ENCODE data around the gene CHTF18. TPM values are rescaled to one million over a fixed set of nuclear protein-coding genes. Genes with fewer than 3 reads are reported as not detected.
"Not testable (repeated sequence)": the region's sequence is repeated elsewhere in the genome, so short reads cannot be mapped to it uniquely, and the experiment has no call there.

Gene CHTF18
- total RNA-seq, 4 donors from 2014 or later, result 5.0 to 17.8 (median 7.3) TPM

GRCh38 chr16:772959-773358 lies 15.5 kb upstream of the CHTF18 start:
- WGBS, 2 donors, result 60 to 87% methylated on average over 5 to 6 of the region's 18 CpGs
- peaks cover 0 to 8% (median 0%) of the 10 kb centered on the region in 3 donors for H3K4me1 ChIP-seq
- H3K27me3 ChIP-seq, result peaks cover 0 to 68% (median 0%) of the 10 kb centered on the region in 4 donors
- TF ChIP-seq POLR2A (IDR thresholded peaks at IDR 0.05), result no peak
- TF ChIP-seq, protein P1, sequence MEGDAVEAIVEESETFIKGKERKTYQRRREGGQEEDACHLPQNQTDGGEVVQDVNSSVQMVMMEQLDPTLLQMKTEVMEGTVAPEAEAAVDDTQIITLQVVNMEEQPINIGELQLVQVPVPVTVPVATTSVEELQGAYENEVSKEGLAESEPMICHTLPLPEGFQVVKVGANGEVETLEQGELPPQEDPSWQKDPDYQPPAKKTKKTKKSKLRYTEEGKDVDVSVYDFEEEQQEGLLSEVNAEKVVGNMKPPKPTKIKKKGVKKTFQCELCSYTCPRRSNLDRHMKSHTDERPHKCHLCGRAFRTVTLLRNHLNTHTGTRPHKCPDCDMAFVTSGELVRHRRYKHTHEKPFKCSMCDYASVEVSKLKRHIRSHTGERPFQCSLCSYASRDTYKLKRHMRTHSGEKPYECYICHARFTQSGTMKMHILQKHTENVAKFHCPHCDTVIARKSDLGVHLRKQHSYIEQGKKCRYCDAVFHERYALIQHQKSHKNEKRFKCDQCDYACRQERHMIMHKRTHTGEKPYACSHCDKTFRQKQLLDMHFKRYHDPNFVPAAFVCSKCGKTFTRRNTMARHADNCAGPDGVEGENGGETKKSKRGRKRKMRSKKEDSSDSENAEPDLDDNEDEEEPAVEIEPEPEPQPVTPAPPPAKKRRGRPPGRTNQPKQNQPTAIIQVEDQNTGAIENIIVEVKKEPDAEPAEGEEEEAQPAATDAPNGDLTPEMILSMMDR (IDR thresholded peaks at IDR 0.05), result no peak
- DNase-seq, result no peak
- H3K27ac ChIP-seq, result no peak overlapping the region
- H3K9me3 ChIP-seq, result no peaks in the 10 kb centered on the region
- no peaks in the 10 kb centered on the region for H3K36me3 ChIP-seq
- intact Hi-C loops (cut with DNase I), result no loop called here
- no peak overlapping the region for H3K4me3 ChIP-seq

- no peak for DNase-seq
- Histone ChIP-seq H3K4me1 (no peaks in the 10 kb centered on the region), H3K27me3 (peaks cover 0 to 70% (median 0%) of the 10 kb centered on the region in 4 donors), H3K36me3 (no peaks in the 10 kb centered on the region), H3K27ac (no peak overlapping the region), H3K9me3 (no peaks in the 10 kb centered on the region), H3K4me3 (no peak overlapping the region)
- WGBS, 2 donors, result 47 to 70% methylated on average over 3 to 4 of the region's 46 CpGs
- TF ChIP-seq POLR2A (IDR thresholded peaks at IDR 0.05), result no peak
- TF ChIP-seq, protein P1 (IDR thresholded peaks at IDR 0.05), result no peak
- intact Hi-C loops (cut with DNase I), result no loop called here
Measured at GRCh38 chr16:774086-775001, 14.1 kb upstream of the CHTF18 start.

DNA sequence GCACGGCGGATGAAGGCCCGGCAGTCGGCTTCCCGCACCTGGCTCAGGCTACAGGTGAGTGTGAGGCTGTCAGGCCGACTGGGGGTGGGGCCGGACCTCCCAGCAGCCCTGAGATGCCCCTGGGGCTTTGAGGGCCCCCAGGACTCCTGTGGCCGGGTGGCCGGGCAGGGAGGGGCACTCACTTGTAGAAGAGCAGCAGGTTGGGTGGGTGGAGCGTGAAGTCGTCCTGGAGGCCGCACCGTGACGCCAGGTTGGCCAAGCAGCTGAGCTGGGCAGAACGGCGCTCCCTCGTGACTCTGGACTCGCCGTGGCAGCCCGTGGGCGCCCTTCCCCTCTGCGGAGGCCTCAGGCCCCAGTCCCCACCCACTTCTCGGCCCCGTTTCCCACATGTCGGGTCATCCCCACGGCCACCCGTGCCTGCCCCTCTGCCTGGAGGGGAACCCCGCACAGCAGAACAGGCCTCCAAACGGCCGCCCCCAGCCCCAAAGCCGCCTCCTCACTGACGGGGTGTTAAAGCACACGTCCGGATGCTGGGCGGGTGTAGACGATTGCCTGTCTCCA lies 13.1 kb upstream of the CHTF18 start:
- DNase-seq, result no peak
- intact Hi-C loops (cut with DNase I), result no loop called here
- no peaks in the 10 kb centered on the region for H3K36me3 ChIP-seq

GRCh38 chr16:776298-776697 lies 12.1 kb upstream of the CHTF18 start:
- H3K9me3 ChIP-seq; H3K36me3 ChIP-seq; intact Hi-C loops (cut with DNase I); DNase-seq; H3K27ac ChIP-seq; H3K4me1 ChIP-seq; H3K4me3 ChIP-seq: not testable (repeated sequence)
- H3K27me3 ChIP-seq, result peaks cover 0 to 76% (median 2%) of the 10 kb centered on the region in 4 donors
- WGBS, 2 donors, result 89 to 90% methylated on average over 8 to 9 of the region's 10 CpGs

More for the DNA sequence above, 13.1 kb upstream of the CHTF18 start:
- TF ChIP-seq POLR2A (IDR thresholded peaks at IDR 0.05), result no peak
- TF ChIP-seq, protein P1 (IDR thresholded peaks at IDR 0.05), result no peak
- Histone ChIP-seq H3K27me3 (peaks cover 0 to 70% (median 1%) of the 10 kb centered on the region in 4 donors), H3K4me3 (no peak overlapping the region), H3K27ac (no peak overlapping the region), H3K9me3 (no peaks in the 10 kb centered on the region), H3K4me1 (no peaks in the 10 kb centered on the region)
- WGBS, 2 donors, result 57% methylated on average over 6 of the region's 36 CpGs; no CpG with 5 or more reads in 1 of the 2 donors

- peaks cover 0 to 82% (median 2%) of the 10 kb centered on the region in 4 donors for H3K27me3 ChIP-seq
Measured at GRCh38 chr16:776824-777223, 11.6 kb upstream of the CHTF18 start.

More at GRCh38 chr16:776824-777223, 11.6 kb upstream of the CHTF18 start:
- Histone ChIP-seq H3K36me3 (no peaks in the 10 kb centered on the region), H3K9me3 (no peaks in the 10 kb centered on the region), H3K27ac (no peak overlapping the region), H3K4me3 (no peak overlapping the region), H3K4me1 (no peaks in the 10 kb centered on the region)
- no peak for DNase-seq
- 80 to 89% methylated on average over 8 to 9 of the region's 9 CpGs for WGBS, 2 donors
- intact Hi-C loops (cut with DNase I), result no loop called here
- TF ChIP-seq, protein P1 (IDR thresholded peaks at IDR 0.05), result no peak
- no peak for TF ChIP-seq POLR2A (IDR thresholded peaks at IDR 0.05)

Measured in esophagus squamous epithelium (tissue), 5 donors.